GM11168 (cell line): Measurements from ENCODE around the gene POGLUT2.
"Not testable (repeated sequence)": the region's sequence is repeated elsewhere in the genome, so short reads cannot be mapped to it uniquely, and the experiment has no call there.

Source experiments
- in situ Hi-C: fragments of 300-500 bp; cut with MboI; formaldehyde crosslinking; loops from one replicate; pipeline ENCODE4 v1.12.0; 2022; ENCODE audit warnings: low sequenced_read_pairs; ENCODE audit not compliant: unreplicated experiment

The POGLUT2 gene

GRCh38 chr13:102812611-102813287 lies 14.0 kb upstream of the POGLUT2 start:
- in situ Hi-C loops: no loop called here

- in situ Hi-C loops: no loop called here
Observed at GRCh38 chr13:102807699-102808098, 8.9 kb upstream of the POGLUT2 start.

- in situ Hi-C loops: no loop called here
Observed at GRCh38 chr13:102805680-102806079, 6.9 kb upstream of the POGLUT2 start.

GRCh38 chr13:102800145-102801041 lies 1.6 kb upstream of the POGLUT2 start:
- in situ Hi-C loops: no loop called here

GRCh38 chr13:102799426-102800144 lies 809 bp upstream of the POGLUT2 start:
- in situ Hi-C loops: no loop called here

- in situ Hi-C loops: no loop called here
Observed at GRCh38 chr13:102793611-102794355, 5.0 kb downstream of the POGLUT2 start.

GRCh38 chr13:102792396-102792795 lies 6.4 kb downstream of the POGLUT2 start:
- in situ Hi-C loops: no loop called here

GRCh38 chr13:102788683-102789082 lies 10.1 kb downstream of the POGLUT2 start:
- in situ Hi-C loops: no loop called here

- in situ Hi-C loops: no loop called here
Observed at GRCh38 chr13:102784483-102784882, 14.3 kb downstream of the POGLUT2 start.

GRCh38 chr13:102781591-102781990 lies 17.2 kb downstream of the POGLUT2 start:
- in situ Hi-C loops: no loop called here

GRCh38 chr13:102780656-102781055 lies 18.1 kb downstream of the POGLUT2 start:
- in situ Hi-C loops: not testable (repeated sequence)

- in situ Hi-C loops: no loop called here
Observed at GRCh38 chr13:102779436-102780159, 19.2 kb downstream of the POGLUT2 start.

GRCh38 chr13:102777736-102778135 lies 21.0 kb downstream of the POGLUT2 start:
- in situ Hi-C loops: no loop called here

- in situ Hi-C loops: no loop called here
Observed at GRCh38 chr13:102776271-102776670, 22.5 kb downstream of the POGLUT2 start.

- in situ Hi-C loops: no loop called here
Observed at GRCh38 chr13:102774591-102775520, 23.9 kb downstream of the POGLUT2 start.

GRCh38 chr13:102774214-102774568 lies 24.6 kb downstream of the POGLUT2 start:
- in situ Hi-C loops: no loop called here

GRCh38 chr13:102773441-102774213 lies 25.1 kb downstream of the POGLUT2 start, which contains the start of gene TEX30:
TEX30 (minus strand) TSS chr13:102773786; CDS start chr13:102770026, 3,760 bp downstream.
- in situ Hi-C loops: no loop called here

- in situ Hi-C loops: no loop called here
Observed at GRCh38 chr13:102772042-102772425, 26.7 kb downstream of the POGLUT2 start.
